Spleen (tissue), 11 donors: ENCODE results near the gene POLD2. TPM values are rescaled to one million over a fixed set of nuclear protein-coding genes. Genes with fewer than 3 reads are reported as not detected.
"Not testable (repeated sequence)": the region's sequence is repeated elsewhere in the genome, so short reads cannot be mapped to it uniquely, and the experiment has no call there.

Source experiments
- DNase-seq: peaks from one replicate; pipeline ENCODE4 v3.0.0-alpha.2; 2020
- H3K27ac ChIP-seq, 8 donors: fragments of 200-600 bp; sonication (generic) in 7 of 8; 1 replicate in 4 of 8; 2 replicates in 4 of 8; pipeline versions ENCODE4 v1.5.0 to v1.8.0; 2016 to 2021; ENCODE audit warnings: inconsistent platforms in 4 of 8, mild to moderate bottlenecking in 4 of 8, moderate library complexity in 1 of 8
- H3K27me3 ChIP-seq, 7 donors: fragments of 200-600 bp; sonication (generic) in 6 of 7; replicated peaks in 1 of 7; 1 replicate in 4 of 7; 2 replicates in 3 of 7; pipeline versions ENCODE4 v1.5.0 to v1.8.0; 2016 to 2021; ENCODE audit warnings: inconsistent platforms in 3 of 7, mild to moderate bottlenecking in 1 of 7
- H3K36me3 ChIP-seq, 6 donors: fragments of 200-600 bp; sonication (generic) in 5 of 6; 1 replicate in 4 of 6; 2 replicates in 2 of 6; pipeline versions ENCODE4 v1.5.0 to v1.8.0; 2016 to 2021; ENCODE audit warnings: inconsistent platforms in 2 of 6
- H3K4me1 ChIP-seq, 6 donors: fragments of 200-600 bp; sonication (generic) in 5 of 6; 1 replicate in 3 of 6; 2 replicates in 3 of 6; pipeline versions ENCODE4 v1.5.0 to v1.8.0; 2016 to 2021; ENCODE audit warnings: inconsistent platforms in 3 of 6
- H3K4me3 ChIP-seq, 8 donors: fragments of 200-600 bp; sonication (generic) in 7 of 8; 1 replicate in 4 of 8; 2 replicates in 4 of 8; pipeline versions ENCODE4 v1.5.0 to v1.8.0; 2016 to 2021; ENCODE audit warnings: inconsistent platforms in 4 of 8, mild to moderate bottlenecking in 4 of 8, moderate library complexity in 2 of 8
- H3K9me3 ChIP-seq, 8 donors: fragments of 200-600 bp; sonication (generic) in 7 of 8; 1 replicate in 4 of 8; 2 replicates in 4 of 8; pipeline versions ENCODE4 v1.5.0 to v1.8.0; 2016 to 2021; ENCODE audit warnings: inconsistent platforms in 4 of 8
- POLR2A ChIP-seq, 3 donors: fragments of 450-650 bp; IDR thresholded peaks; one replicate each; pipeline ENCODE4 v1.5.1; 2017; ENCODE audit warnings: antibody characterized with exemption in 3 of 3, mild to moderate bottlenecking in 1 of 3
- POLR2AphosphoS5 ChIP-seq, 3 donors: sonication (generic); formaldehyde crosslinking; IDR thresholded peaks; one replicate each; pipeline ENCODE4 v1.5.1; 2017; ENCODE audit warnings: antibody characterized with exemption in 3 of 3
- WGBS, 5 donors: extraction: QIAGEN DNeasy Blood & Tissue Kit in 3 of 5; methylation state at CpG; one replicate each; pipeline versions ENCODE4 v1.1.5 to v1.1.7; 2013 to 2018; 5-methylcytosine and 5-hydroxymethylcytosine counted together
- intact Hi-C: fragments of 100-400 bp; cut with DNase I; formaldehyde crosslinking; loops from one replicate; pipeline ENCODE4 v1.15.0; 2023; ENCODE audit warnings: low total_unique reads
- polyA plus RNA-seq, 3 donors: library from polyadenylated mRNA; stranded (reverse); fragments of 200-250 nt; gene quantifications; one replicate each; pipeline ENCODE4 v1.2.1, GENCODE V29; 2013
- total RNA-seq, 7 donors: library from RNA; depleted of rRNA in 3 of 7; stranded (reverse); fragments of >200 nt in 3 of 7; fragmentation: NEBNext Ultra II Directional in 4 of 7; extraction: Animal tissue kit (Norgen Biotek cat#: 25700) in 4 of 7; gene quantifications; one replicate each; pipeline versions ENCODE4 v1.1.0 to v1.2.1, GENCODE V29; 2016 to 2021
- TF ChIP-seq, protein P1 (sequence below), 11 experiments: fragments of 200-600 bp in 7 of 11; fragments of 450-650 bp in 4 of 11; sonication (generic) in 4 of 11; IDR thresholded peaks in 8 of 11; conservative IDR thresholded peaks in 3 of 11; 1 replicate in 7 of 11; 2 replicates in 4 of 11; pipeline versions ENCODE4 v1.4.0 to v1.8.0; 2016 to 2021; ENCODE audit warnings: antibody characterized with exemption in 11 of 11, inconsistent platforms in 4 of 11, mild to moderate bottlenecking in 1 of 11
- donor health status: healthy with polysubstance abuse.
- donor health status: DM: no; HTN: no; CAD: no; lungs with moderate emphysema.
- donor health status: DM: no; HTN: no; CAD: no.
- donor health status: Bipolar disorder and iron deficiency.
- donor health status: healthy.
- donor health status: DM: no; HTN: no; CAD: no.
- donor health status: DM: yes; HTN: yes; CAD: no.

Gene POLD2
- total and polyA plus RNA-seq, 10 donors = 31.9 to 79.1 (median 49.3) TPM

DNA sequence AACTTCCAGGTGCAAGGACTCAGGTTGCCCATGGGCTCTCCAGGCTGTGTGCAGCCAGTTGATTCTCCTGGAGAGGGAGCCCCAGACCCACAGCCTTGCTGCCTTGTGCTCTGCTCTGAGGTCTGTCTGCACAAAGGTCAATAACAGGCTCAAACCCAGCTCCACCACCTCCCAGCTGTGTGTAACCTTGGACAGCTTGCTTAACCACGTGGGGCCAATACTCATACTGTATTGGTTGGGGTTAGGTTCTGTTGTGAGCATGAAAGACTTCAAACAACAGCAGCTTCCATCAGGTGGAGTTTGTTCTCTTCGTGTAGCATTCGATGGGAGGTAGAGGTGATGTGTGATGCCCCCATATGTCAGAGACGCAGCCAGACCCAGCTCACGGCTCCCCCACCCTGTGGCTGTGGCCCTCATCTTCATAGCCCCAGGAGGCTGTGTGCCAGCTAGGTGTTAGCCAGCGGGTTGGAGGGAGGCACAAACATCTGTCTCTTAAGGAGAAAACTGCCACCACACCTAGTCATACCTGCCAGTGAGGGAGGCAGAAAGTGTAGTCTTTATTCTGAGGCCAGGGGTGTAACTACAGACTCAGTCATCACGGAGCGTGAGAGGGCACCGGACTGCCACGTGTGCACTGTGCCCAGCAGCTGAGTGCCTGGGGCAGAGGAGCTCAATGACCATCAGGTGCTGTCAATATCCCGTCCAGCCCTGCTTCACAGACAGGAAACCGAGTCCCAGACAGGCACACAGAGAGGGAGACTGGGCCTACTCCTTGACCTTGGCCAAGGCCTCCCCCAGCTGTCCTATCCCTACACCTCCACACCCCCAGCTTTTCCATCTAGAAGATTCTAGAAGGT is 8.1 kb upstream of the POLD2 start:
- no peaks in the 10 kb centered on the region for H3K36me3 ChIP-seq
- intact Hi-C loops = no loop called here
- H3K4me1 ChIP-seq = peaks cover 0 to 25% (median 0%) of the 10 kb centered on the region in 6 donors
- H3K27me3 ChIP-seq = no peaks in the 10 kb centered on the region
- H3K27ac ChIP-seq = no peak overlapping the region
- DNase-seq = no peak
- TF ChIP-seq POLR2A (IDR thresholded peaks at IDR 0.05) (no peak), POLR2AphosphoS5 (IDR thresholded peaks at IDR 0.05) (no peak)
- TF ChIP-seq, protein P1, sequence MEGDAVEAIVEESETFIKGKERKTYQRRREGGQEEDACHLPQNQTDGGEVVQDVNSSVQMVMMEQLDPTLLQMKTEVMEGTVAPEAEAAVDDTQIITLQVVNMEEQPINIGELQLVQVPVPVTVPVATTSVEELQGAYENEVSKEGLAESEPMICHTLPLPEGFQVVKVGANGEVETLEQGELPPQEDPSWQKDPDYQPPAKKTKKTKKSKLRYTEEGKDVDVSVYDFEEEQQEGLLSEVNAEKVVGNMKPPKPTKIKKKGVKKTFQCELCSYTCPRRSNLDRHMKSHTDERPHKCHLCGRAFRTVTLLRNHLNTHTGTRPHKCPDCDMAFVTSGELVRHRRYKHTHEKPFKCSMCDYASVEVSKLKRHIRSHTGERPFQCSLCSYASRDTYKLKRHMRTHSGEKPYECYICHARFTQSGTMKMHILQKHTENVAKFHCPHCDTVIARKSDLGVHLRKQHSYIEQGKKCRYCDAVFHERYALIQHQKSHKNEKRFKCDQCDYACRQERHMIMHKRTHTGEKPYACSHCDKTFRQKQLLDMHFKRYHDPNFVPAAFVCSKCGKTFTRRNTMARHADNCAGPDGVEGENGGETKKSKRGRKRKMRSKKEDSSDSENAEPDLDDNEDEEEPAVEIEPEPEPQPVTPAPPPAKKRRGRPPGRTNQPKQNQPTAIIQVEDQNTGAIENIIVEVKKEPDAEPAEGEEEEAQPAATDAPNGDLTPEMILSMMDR (IDR thresholded peaks at IDR 0.05 in 8 of 11, conservative IDR thresholded peaks at IDR 0.05 in 3 of 11) = no peak
- H3K9me3 ChIP-seq = peaks cover 0 to 12% (median 10%) of the 10 kb centered on the region in 8 donors
- H3K4me3 ChIP-seq = no peak overlapping the region
- 77 to 86% (median 79%) methylated on average over 8 to 12 of the region's 12 CpGs for WGBS, 5 donors

DNA sequence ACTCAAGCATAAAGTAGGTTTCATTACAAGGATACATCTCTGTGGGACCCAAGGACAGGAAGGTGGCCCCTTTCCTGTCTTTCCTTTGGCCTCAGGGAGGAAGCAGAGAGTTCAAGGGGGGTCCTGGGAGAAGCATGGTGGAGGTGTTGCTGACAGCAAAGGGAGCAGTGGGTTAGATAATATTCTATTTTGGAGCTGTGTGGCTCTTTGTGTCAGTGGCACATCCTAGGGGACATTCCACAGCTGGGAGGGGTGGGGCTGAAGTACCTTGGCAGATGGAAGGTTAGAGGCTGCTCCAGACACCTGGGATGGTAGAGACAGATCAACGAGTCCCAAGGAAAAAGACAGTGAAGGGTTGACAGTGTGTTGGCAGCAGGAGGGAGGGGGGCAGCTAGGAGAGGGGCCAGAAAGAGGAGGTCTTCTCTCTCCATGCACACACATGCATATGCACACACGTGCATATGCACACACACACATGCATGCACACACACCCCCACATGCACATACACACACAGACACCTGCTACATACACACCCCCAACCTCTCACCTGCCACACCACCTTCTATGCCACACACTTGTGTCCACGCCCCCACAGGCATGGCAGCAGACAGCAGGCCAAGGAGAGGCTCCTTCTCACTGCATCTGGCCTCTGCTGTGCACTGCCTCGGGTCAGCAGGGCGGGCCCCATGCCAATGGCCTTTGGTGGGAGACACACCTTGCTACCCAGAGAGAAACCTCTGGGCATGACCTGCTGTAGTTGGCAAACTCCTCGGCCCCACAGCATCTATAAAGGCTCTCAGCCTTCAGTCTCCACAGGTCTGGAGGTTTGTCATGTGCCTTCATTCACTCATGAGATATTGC is 5.6 kb upstream of the POLD2 start:
- WGBS, 5 donors = 71 to 84% (median 79%) methylated on average over 5 to 6 of the region's 6 CpGs

DNA sequence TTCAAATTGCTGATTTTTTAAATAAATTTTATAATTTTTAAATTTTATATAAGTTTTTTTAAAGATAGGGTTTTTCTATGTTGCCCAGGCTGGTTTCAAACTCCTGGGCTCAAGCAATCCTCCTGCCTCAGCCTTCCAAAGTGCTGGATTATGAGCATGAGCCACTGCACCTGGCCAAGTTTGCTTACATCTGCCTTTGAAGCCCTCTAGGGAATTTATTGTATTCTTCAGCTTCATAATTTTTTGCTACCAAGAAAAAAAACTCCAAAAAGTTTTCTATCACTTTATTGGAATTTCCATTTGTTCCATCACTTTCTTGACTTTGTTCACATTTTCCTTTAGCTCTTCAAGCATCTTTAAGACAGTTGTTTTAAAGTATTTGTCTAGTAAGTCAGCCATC is 3.8 kb upstream of the POLD2 start:
- peaks cover 6 to 38% (median 14%) of the 10 kb centered on the region in 6 donors for H3K4me1 ChIP-seq
- intact Hi-C loops = no loop called here
- peaks cover 0 to 12% (median 10%) of the 10 kb centered on the region in 8 donors for H3K9me3 ChIP-seq
- TF ChIP-seq POLR2AphosphoS5 (IDR thresholded peaks at IDR 0.05) = no peak
- TF ChIP-seq, protein P1 (IDR thresholded peaks at IDR 0.05 in 8 of 11, conservative IDR thresholded peaks at IDR 0.05 in 3 of 11) = no peak
- TF ChIP-seq POLR2A (IDR thresholded peaks at IDR 0.05) = no peak
- no peak overlapping the region for H3K27ac ChIP-seq
- H3K36me3 ChIP-seq = no peaks in the 10 kb centered on the region
- DNase-seq = no peak
- H3K4me3 ChIP-seq = no peak overlapping the region
- H3K27me3 ChIP-seq = no peaks in the 10 kb centered on the region

More for the DNA sequence above, 5.6 kb upstream of the POLD2 start:
- H3K4me3 ChIP-seq = no peak overlapping the region
- H3K9me3 ChIP-seq = peaks cover 0 to 12% (median 10%) of the 10 kb centered on the region in 8 donors
- H3K4me1 ChIP-seq = peaks cover 0 to 30% (median 3%) of the 10 kb centered on the region in 6 donors
- H3K27ac ChIP-seq = no peak overlapping the region
- no peaks in the 10 kb centered on the region for H3K36me3 ChIP-seq
- no peak for TF ChIP-seq POLR2A (IDR thresholded peaks at IDR 0.05)
- TF ChIP-seq, protein P1 (IDR thresholded peaks at IDR 0.05 in 8 of 11, conservative IDR thresholded peaks at IDR 0.05 in 3 of 11) = no peak
- no peak for TF ChIP-seq POLR2AphosphoS5 (IDR thresholded peaks at IDR 0.05)
- intact Hi-C loops = no loop called here
- DNase-seq = no peak
- no peaks in the 10 kb centered on the region for H3K27me3 ChIP-seq

DNA sequence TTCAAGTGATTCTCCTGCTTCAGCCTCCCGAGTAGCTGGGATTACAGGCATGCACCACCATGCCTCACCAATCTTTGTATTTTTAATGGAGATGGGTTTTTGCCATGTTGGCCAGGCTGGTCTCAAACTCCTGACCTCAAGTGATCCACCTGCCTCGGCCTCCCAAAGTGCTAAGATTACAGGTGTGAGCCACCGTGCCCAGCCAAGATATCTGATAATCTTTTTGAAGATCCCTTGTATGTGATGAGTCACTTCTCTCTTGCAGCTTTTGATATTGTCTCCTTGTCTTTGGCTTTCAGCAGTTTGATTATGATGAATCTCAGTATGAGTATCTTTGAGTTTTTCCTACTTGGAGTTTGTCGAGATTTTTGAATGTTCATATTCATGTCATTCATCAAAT is 3.2 kb upstream of the POLD2 start:
- H3K27ac ChIP-seq, H3K36me3 ChIP-seq, H3K4me3 ChIP-seq, H3K27me3 ChIP-seq, intact Hi-C loops, DNase-seq: not testable (repeated sequence)
- peaks cover 0 to 12% (median 10%) of the 10 kb centered on the region in 8 donors for H3K9me3 ChIP-seq
- 91 to 94% (median 93%) methylated on average over 4 of the region's 4 CpGs for WGBS, 5 donors
- H3K4me1 ChIP-seq = peaks cover 9 to 42% (median 18%) of the 10 kb centered on the region in 6 donors
